Cardiac muscle cell (in vitro differentiated cells and primary cell): ENCODE results near the gene ARHGAP26. TPM values are rescaled to one million over a fixed set of nuclear protein-coding genes. Genes with fewer than 3 reads are reported as not detected.
"Not testable (repeated sequence)": the region's sequence is repeated elsewhere in the genome, so short reads cannot be mapped to it uniquely, and the experiment has no call there.

Experiments
- DNase-seq, 2 donors: peaks; one replicate each; pipeline versions ENCODE4 v3.0.0 to v3.0.0-alpha.2; 2010 to 2017; ENCODE audit warnings: low read depth in 1 of 2, low spot score in 1 of 2
- H3K27ac ChIP-seq: fragments of 200-600 bp; sonication (generic); 2 replicates; pipeline ENCODE4 v1.5.1; 2016
- H3K27me3 ChIP-seq: fragments of 200-600 bp; sonication (generic); 2 replicates; pipeline ENCODE4 v1.6.0; 2016; ENCODE audit warnings: control low read depth
- H3K36me3 ChIP-seq: fragments of 200-600 bp; sonication (generic); 2 replicates; pipeline ENCODE4 v1.5.1; 2016; ENCODE audit warnings: control low read depth
- H3K4me1 ChIP-seq: fragments of 200-600 bp; sonication (generic); 2 replicates; pipeline ENCODE4 v1.8.1; 2017; ENCODE audit warnings: low read depth, mild to moderate bottlenecking, mixed run types
- H3K4me3 ChIP-seq: fragments of 200-600 bp; sonication (generic); 2 replicates; pipeline ENCODE4 v1.5.1; 2016; ENCODE audit warnings: mild to moderate bottlenecking
- H3K9me3 ChIP-seq: fragments of 200-600 bp; sonication (generic); 2 replicates; pipeline ENCODE4 v1.5.1; 2017; ENCODE audit warnings: low read depth, mild to moderate bottlenecking, control low read depth
- polyA plus RNA-seq: library from polyadenylated mRNA; unstranded; fragments of >200 nt; fragmentation: Nextera tagmentation; extraction: Ambion mirVana; gene quantifications from 2 replicates; pipeline ENCODE4 v1.2.1, GENCODE V29; 2016
- total RNA-seq: library from RNA; depleted of rRNA; stranded (reverse); fragments of >200 nt; gene quantifications from 2 replicates; pipeline ENCODE4 v1.2.3, GENCODE V29; 2016
- TF ChIP-seq, protein P1 (sequence below): IDR thresholded peaks from 2 replicates; pipeline ENCODE4 v1.5.1; 2012; ENCODE audit warnings: low read depth, mild to moderate bottlenecking, low read length

Gene ARHGAP26
- total and polyA plus RNA-seq, 2 experiments from 2014 or later = 12.7 to 16.2 TPM

- Histone ChIP-seq H3K4me3 (no peak overlapping the region), H3K27me3 (no peaks in the 10 kb centered on the region), H3K27ac (no peak overlapping the region), H3K4me1 (peaks cover 42% of the 10 kb centered on the region), H3K36me3 (no peaks in the 10 kb centered on the region), H3K9me3 (no peaks in the 10 kb centered on the region)
- TF ChIP-seq, protein P1, sequence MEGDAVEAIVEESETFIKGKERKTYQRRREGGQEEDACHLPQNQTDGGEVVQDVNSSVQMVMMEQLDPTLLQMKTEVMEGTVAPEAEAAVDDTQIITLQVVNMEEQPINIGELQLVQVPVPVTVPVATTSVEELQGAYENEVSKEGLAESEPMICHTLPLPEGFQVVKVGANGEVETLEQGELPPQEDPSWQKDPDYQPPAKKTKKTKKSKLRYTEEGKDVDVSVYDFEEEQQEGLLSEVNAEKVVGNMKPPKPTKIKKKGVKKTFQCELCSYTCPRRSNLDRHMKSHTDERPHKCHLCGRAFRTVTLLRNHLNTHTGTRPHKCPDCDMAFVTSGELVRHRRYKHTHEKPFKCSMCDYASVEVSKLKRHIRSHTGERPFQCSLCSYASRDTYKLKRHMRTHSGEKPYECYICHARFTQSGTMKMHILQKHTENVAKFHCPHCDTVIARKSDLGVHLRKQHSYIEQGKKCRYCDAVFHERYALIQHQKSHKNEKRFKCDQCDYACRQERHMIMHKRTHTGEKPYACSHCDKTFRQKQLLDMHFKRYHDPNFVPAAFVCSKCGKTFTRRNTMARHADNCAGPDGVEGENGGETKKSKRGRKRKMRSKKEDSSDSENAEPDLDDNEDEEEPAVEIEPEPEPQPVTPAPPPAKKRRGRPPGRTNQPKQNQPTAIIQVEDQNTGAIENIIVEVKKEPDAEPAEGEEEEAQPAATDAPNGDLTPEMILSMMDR = no peak
- DNase-seq = no peak
Observed at GRCh38 chr5:143083006-143083405, 312.8 kb downstream of the ARHGAP26 start.

- H3K27ac ChIP-seq = no peak overlapping the region
- H3K9me3 ChIP-seq = no peaks in the 10 kb centered on the region
- H3K27me3 ChIP-seq = no peaks in the 10 kb centered on the region
- H3K4me3 ChIP-seq = no peak overlapping the region
- no peaks in the 10 kb centered on the region for H3K36me3 ChIP-seq
- TF ChIP-seq, protein P1 = no peak
- peaks cover 31% of the 10 kb centered on the region for H3K4me1 ChIP-seq
- no peak for DNase-seq
Observed at GRCh38 chr5:143084407-143084806, 314.2 kb downstream of the ARHGAP26 start.

GRCh38 chr5:143085319-143085917, 315.2 kb downstream of the ARHGAP26 start:
- Histone ChIP-seq H3K4me3 (no peak overlapping the region), H3K36me3 (no peaks in the 10 kb centered on the region), H3K4me1 (peaks cover 30% of the 10 kb centered on the region), H3K27ac (no peak overlapping the region), H3K9me3 (no peaks in the 10 kb centered on the region), H3K27me3 (no peaks in the 10 kb centered on the region)
- TF ChIP-seq, protein P1 = no peak
- DNase-seq = no peak

DNA sequence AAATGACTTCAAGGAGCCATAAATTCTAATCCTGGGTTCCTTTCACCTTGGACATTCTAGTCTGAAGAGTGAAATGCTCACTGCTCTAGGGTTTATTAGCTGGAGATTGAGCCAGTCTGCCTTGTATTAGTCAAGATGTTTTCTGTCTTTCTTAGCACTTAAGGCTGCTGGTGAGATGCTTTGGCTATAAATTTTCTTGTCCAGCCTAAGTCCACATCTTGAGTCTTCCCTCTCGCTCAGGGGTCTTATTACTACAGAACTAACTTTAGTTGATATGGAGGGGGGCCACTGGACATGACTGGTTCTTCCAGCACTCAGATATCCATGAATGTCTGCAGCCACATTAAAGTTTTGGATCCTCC, 316.4 kb downstream of the ARHGAP26 start:
- Histone ChIP-seq H3K4me3 (no peak overlapping the region), H3K27me3 (no peaks in the 10 kb centered on the region), H3K4me1 (peaks cover 28% of the 10 kb centered on the region), H3K36me3 (no peaks in the 10 kb centered on the region), H3K9me3 (no peaks in the 10 kb centered on the region), H3K27ac (peak overlapping the region; percentile 78)
- TF ChIP-seq, protein P1 = no peak
- no peak for DNase-seq

DNA sequence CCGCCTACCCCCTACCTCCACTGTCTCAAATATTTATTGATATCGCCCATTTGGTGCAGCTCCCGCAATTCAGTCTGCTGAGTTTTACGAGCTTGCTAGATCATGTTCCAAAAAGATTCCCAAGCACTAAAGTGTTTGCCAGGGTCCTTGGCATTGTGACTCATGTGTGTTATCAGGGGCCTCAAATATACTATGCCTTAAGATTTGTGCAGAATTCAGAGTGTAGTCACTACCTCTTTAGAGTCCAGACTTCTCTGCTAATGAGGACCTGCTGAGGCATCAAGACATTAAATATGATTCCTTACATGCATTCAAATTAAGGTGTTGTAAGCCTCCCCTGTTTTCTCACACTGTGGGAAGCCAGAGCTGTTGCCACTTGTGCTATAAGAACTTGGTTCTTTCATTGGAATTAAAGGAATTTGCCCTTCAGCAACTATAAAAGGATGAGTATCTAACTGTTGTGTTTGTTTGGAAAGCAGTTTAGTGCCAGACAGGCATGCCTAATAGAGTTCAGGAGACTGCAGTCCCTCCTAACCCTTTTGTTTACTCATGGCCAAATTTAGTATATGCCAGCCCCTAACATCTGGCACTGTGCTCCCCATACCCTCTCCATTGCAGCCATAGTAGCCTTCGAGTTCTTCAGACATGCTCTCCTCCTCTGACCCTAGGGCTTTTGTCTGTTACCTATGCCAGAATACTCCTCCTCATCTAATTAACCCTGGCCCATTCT, 316.9 kb downstream of the ARHGAP26 start:
- TF ChIP-seq, protein P1 = no peak
- Histone ChIP-seq H3K4me1 (peaks cover 23% of the 10 kb centered on the region), H3K9me3 (no peaks in the 10 kb centered on the region), H3K27ac (peak overlapping the region; percentile 78), H3K36me3 (no peaks in the 10 kb centered on the region), H3K4me3 (no peak overlapping the region), H3K27me3 (no peaks in the 10 kb centered on the region)
- peak; percentile 20 to 23 for DNase-seq

DNA sequence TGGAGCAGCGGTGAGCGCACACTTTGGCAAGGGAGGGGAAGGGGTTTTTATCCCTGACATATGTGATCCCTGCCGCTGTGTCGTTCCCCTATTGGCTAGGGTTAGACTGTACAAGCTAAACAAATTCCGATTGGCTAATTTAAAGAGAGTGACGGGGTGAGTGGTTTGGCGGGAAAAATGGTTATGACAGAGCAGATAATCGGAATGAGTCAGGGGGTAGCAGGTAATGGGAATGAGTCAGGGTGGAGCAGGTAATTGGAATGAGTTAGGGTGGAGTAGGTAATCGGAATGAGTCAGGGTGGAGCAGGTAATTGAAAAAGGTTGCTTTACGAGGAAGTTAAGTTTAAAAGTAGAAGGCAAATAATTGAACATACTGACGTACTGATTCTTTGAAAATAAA, 318.5 kb downstream of the ARHGAP26 start:
- not testable (repeated sequence) for H3K4me3 ChIP-seq, H3K27ac ChIP-seq

GRCh38 chr5:143090044-143090443, 319.9 kb downstream of the ARHGAP26 start:
- not testable (repeated sequence) for DNase-seq, H3K4me3 ChIP-seq, H3K36me3 ChIP-seq, H3K9me3 ChIP-seq, H3K27ac ChIP-seq, H3K27me3 ChIP-seq
- peaks cover 24% of the 10 kb centered on the region for H3K4me1 ChIP-seq

More for the DNA sequence above, 318.5 kb downstream of the ARHGAP26 start:
- H3K4me1 ChIP-seq = peaks cover 24% of the 10 kb centered on the region
- H3K9me3 ChIP-seq, H3K27me3 ChIP-seq, DNase-seq, H3K36me3 ChIP-seq: not testable (repeated sequence)

- H3K4me1 ChIP-seq, H3K9me3 ChIP-seq, H3K4me3 ChIP-seq, H3K27ac ChIP-seq, H3K27me3 ChIP-seq, H3K36me3 ChIP-seq: not testable (repeated sequence)
- peak in 1 of 2 donors; percentile 23 for DNase-seq
Observed at GRCh38 chr5:143092711-143093451, 322.7 kb downstream of the ARHGAP26 start.
